Renal cortex interstitium (tissue), 11 donors: Measurements from ENCODE around the gene RNF144A. TPM values are rescaled to one million over a fixed set of nuclear protein-coding genes. Genes with fewer than 3 reads are reported as not detected.
"Not testable (repeated sequence)": the region's sequence is repeated elsewhere in the genome, so short reads cannot be mapped to it uniquely, and the experiment has no call there.

Source experiments
- DNase-seq, 11 donors: peaks; one replicate each; pipeline ENCODE4 v3.0.0-alpha.2; 2013; ENCODE audit warnings: low read depth in 9 of 11, low spot score in 4 of 11; ENCODE audit errors: extremely low read depth in 1 of 11
- polyA plus RNA-seq, 3 donors: library from polyadenylated mRNA; unstranded; fragments of 120-200 nt; gene quantifications; one replicate each; pipeline ENCODE4 v1.2.1, GENCODE V29; 2013; ENCODE audit not compliant: insufficient read length in 3 of 3

RNF144A gene
- polyA plus RNA-seq, 3 donors: 56.8 to 59.5 (median 58.9) TPM

DNA sequence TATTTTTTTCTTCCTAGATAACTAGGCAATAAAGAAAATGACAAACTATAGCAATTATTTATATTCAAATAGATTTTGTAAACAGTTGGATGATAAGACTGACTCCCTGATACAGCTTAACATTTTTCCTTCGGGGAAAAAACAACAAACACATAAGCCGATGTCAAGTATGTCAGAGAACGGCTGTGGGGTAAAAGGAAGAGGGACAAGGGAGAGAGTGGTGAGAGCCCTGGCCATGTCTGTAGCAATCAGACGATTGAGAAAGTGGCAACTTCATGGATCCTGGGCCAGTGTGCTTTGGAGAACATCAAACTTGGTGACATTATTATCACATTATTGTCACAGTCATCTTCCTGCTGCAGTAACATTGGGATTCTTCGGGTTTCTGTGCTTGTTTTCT lies 65.2 kb downstream of the RNF144A start:
- DNase-seq: no peak

DNA sequence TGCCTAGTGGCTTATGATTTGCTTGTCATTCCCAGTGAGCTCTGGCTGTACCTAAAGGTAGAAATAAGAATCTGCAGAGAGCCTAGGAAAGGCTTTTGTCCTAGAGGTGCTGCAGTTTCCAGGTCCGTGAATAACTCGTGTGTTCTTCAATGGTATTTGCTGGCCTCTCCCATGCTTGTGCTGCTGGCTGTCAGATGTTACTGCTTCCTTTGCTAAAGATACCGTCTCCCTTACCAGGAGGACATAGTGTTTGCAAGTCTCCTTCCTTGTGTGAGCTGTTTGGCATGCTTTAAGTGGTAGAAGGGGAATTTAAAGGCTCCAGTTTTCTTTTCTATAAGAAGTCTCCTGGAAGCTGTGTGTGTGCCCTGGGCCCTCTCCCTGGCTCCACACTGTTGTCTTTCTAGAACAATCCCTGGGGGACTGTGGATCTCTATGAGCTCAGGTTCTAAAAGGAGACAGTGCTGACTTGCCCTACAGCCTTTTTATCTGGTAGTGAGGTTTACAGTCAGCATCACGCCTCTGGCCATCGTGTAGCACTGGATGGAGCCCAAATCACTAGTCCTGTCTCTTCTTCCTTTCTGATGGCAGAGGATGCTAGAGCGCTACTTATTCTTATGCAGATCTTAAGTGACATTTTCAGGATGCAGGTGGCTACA lies 65.8 kb downstream of the RNF144A start:
- DNase-seq: no peak

DNA sequence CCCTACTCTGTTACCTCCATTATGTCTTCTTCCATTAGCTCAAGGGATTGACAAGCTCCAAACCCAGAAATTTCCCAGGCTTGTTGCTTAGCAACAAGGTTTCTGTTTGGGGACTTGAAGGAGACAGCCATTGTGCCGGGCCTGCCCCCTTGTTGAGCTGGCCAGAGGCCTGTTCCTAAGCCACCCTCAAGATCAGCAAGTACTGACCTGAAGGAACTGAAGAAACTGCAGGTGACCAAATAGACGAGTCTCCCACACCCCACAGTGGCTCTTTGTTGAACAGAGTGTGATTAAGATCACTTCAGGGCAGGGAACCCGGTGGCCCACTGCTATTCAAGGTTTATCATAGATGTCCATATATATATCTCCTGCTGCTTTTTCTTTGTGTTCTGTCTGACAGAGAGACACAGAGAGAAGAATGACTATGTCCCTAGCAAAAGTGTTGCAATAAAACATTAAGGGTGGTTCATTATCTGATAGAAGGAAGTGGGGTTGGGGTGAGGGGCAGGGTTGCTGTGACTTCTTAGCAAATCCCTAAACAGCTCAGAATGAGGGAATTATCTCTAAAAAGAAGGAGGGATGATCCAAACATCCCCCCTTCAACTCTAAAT lies 69.2 kb downstream of the RNF144A start:
- DNase-seq: no peak

DNA sequence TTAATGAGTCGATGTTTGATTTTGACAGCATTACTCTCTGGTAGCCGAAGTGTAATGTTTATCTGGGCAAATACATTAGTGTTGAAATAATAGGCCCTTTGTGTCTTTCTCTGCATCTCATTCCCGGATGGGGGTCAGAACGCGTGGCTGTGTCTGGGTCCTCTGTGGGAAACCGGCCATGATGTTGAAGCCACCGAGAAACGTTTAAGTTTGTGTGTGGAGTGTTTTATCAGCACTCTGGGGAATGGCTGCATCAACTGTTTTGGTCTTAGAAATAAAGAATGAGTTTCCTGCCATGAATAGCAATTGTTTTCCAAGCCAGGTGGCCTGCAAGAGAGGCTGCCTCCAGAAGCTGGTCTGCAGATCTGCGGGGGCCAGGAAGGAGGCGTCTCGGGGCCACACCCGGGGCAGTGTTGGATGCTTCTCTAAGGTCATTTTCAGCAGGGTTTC lies 69.7 kb downstream of the RNF144A start:
- DNase-seq: no peak

DNA sequence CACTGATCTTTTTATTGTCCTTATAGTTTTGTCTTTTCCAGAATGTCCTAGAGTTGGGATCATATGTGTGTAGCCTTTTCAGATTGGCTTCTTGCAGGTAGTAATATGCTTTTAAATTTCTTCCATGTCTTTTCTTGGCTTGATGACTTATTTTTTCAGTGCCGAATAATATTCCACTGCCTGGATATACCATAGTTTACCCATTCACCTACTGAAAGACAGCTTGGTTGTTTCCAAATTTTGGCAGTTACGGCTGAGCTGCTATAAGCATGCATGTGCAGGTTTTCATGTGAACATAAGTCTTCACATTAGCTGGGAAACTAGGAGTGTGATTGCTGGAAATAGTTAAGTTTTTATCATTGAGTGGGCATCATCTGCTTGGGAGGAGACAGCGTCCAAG lies 73.7 kb downstream of the RNF144A start:
- no peak for DNase-seq

DNA sequence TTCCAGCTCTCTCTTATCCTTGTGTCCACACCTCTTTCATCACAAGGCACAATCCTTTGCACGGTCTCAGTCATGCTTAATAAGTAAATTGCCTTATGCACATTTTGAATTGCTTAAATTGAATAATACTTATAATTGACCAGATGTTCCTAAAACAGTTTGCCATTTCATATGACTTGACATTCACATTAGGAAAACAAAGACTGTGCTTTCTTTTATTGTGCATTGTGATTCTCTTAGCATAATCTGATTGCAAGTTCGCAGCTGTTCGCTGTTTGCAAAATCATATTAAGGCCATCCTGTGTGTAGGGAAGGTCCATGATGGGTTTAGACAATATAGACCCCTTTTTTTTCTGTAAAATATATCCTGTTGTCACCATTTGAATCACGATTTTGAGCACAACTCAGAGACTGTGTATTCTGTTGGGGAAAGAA lies 75.6 kb downstream of the RNF144A start:
- DNase-seq: no peak

DNA sequence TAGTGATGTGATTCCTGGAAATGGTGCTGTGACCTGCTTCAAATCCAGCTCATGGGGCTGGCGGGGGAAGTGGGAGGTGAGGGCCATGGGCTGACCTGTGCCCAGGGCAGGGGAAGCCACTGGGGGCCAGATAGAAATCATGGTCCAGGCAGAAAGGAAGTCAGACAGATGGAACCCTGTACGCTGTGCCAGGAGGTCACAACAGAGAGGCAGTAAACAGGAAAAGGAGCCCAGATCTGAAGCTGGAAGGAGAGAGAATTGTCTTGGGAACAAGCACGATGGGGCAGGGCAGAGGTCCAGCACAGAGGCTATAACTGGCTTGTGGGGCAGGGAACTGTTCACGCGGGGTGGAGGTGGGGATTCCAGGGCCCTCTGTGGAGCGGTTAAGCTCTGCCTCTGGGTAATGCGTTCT lies 76.0 kb downstream of the RNF144A start:
- DNase-seq: no peak

DNA sequence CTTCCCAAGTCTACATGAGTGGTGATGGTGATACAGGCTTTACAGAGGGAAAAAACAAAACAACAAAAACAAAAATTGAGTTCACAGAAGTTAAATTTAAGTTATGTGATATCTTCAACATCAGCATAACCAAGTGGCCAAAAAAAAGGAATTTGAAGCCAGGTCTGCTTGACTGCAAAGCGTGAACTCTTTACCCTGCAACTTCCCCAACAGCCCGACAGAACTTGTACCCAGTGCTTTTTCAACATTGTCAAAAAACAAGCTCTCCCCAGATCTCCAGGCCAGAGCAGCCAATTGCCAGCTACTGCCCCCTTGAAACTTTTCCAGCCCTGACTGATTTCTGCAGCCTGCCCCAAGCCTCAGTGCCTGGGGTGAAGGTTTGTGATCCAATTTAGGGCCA lies 76.7 kb downstream of the RNF144A start:
- no peak for DNase-seq

DNA sequence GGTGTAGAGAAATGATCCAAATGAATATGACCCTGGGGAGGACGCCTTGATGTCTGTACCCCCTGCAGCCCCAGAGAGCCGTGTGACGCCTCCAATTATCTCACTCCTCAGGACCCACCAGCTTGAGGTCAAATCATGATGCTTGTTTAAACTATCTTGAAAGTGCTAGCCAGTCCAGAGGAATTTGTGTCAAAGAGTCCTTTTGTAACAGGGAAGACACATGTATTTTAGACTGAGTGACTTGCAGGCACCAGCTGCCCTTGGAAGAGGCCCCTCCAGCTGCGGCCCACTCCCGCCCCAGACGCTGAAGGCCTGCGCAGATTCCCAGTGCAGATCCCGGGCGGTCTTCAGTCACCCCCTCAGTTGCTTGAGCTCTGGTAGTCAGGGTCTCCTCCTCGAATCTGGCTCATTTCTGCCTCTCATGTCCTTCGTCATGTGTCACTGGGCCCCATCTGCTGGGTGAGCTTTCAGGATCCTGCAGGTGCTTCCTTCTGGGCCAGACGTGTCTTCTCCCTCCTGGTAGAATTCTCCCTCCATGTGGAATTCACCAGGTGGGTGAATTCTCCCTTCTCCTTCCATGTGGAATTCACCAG lies 77.4 kb downstream of the RNF144A start:
- DNase-seq: no peak

DNA sequence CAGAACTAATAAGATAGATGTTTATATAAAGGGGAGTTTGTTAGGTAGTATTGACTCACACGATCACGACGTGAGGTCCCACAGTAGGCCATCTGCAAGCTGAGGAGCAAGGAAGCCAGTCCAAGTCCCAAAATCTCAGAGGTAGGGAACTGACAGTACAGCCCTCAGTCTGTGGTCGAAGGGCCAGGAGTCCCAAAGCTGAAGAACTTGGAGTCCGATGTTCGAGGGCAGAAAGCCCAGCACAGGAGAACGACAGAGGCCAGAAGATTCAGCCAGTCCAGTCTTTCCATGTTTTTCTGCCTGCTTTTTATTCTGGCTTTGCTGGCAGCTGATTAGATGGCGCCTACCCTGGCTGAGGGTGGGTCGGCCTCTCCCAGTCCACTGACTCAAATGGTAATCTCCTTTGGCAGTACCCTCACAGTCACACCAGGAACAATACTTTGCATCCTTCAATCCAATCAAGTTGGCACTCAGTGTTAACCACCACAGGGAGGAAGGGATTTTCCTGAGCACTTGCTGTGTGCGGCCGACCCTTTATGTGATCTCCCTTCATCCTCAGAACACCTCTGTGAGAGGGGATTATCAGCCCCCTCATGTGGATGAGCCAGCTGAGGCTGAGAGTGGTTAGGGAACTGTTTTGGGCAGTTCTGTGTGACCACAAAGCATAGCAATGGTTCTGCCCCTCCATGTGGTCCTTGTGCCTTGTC lies 78.3 kb downstream of the RNF144A start:
- DNase-seq: no peak

DNA sequence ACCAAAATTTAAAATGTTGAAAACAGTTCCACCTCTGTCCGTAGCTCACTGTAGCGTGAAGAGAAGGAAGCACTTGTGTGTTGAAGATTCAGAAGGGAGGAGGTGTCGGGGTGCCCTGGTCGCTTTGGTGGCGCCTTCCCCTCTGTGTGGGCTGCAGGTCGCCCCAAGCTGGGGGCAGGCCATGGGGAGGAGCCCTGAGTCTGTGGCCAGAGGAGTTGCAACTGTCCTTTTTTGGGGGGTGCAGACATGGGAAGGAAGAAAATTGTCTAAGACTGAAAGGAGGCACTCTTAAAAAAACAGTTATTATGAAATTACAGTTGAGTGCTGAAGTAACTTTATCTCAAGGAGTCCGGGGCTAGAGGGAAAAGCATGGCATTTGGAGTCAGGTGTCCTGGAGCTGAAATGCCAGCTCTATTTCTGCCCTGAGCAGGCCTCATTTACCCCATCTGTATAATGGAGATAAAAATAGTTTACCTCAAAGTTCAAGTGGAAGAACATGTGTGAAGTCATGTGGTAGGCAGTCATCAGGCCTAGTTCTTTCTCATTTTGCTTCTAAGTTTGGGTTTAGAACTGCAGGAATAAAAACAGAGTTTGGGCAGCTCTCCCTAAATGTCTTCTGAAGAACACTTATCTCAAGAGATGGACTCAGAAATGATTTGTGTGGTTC lies 82.1 kb downstream of the RNF144A start:
- DNase-seq: no peak

DNA sequence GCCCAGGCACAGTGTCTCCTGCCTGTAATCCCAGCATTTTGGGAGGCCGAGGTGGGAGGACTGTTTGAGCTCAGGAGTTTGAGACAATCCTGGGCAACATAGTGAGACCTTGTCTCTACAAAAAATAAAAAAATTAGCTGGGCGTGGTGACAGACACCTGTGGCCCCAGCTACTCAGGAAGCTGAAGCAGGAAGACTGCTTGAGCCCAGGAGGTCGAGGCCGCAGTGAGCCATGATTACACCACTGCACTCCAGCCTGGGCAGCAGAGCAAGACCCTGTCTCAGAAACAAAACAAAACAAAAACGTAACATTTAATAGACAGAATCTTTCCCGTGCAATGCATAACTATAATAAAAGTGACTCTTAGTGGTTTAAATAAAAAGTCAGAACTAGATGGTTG lies 84.2 kb downstream of the RNF144A start:
- DNase-seq: not testable (repeated sequence)

DNA sequence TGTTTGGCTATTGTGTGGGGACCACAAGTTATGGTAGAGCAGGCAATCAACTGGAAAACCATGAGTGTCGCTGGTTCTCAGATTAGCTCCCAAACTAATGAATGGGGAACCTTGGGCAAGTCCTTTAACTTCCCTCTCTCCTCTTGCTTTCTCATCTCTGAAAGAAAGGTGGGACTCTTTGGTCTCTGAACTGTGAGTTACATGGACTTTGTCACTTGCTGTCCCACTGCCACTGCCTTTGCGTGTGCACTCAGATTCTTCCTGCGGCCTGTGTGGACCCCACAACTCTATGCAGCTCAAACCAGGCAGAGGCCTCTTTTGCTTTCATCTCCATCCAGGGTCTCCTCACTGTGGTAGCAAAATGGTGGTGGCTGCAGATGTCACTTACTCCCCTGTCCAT lies 86.7 kb downstream of the RNF144A start:
- no peak for DNase-seq

DNA sequence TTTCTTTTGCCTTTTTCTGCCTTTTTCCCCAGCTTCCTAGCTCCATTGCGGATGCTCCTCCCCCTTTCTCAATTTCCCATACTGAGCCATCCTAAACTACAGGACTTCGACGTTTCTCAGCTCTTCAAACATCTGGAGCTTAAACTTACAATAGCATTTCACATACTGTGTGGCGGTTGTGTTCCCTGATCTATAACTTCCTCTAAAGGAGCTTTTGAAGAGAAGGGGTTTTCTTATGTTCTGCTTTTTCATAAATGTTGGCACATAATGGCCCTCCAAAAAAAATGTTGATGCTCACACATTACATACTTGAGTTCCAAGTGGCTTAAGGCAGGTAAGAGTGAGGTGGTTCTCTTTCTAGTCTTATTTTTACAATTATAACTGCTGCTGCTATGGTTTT lies 87.4 kb downstream of the RNF144A start:
- no peak for DNase-seq

DNA sequence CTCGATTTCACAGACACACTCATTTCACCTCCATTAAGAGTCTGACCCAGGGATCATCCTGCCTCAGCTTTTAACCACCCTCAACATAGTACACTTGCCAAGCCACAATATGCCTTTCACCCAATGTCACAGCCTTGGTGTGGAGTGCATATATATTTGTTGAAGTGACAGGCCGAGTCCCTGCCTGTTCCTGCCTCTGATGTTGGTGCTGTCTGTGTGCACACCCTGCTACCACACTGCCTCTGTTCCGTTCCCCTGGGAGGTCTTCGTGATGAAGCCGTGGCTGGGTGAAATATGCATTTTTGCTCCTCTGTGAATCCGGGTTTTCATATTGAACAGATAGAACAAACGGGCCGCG lies 90.3 kb downstream of the RNF144A start:
- no peak for DNase-seq

DNA sequence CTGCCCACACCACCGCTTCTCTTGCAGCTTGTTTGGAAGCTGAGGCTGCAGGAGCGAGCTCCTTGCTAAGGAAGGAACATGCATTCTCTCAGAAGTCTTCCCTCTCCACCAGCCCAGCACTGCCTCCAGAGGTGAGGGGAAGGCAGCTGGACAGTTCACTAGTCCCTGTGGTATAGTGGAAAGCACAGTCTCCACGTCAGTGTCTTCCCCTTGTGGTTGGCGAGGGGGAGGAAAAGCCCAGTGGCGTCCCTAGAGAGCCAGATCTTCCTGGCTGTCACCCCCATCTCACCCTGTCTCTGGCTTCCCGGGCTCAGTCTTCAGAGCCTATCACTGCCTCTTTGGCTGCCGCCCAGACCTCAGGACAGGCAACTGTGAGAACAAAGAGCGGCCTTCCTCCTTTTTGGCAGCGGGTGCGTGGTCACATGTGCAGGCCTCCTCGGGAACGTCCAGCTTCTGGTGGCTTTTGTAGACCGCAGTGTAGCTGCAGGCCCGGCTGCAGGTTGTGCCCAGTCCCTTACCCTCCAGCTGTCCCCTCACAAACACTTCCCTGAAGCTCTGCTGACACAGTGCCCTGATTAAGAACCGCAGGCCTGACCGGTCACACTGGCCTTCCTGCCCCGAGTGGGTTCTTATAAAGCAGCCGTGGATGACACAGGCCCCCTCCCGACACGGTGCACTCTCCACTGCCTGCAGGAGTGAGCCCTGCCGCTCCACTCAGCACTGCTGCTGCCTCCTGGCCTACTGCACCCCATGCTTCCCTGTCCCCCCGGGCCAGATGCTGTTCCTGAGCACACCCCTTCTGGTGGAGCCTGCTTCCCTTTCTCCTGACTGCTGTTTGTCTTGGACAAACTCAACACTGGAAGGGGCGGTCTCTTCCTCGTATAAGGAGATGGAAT lies 90.9 kb downstream of the RNF144A start:
- no peak for DNase-seq

DNA sequence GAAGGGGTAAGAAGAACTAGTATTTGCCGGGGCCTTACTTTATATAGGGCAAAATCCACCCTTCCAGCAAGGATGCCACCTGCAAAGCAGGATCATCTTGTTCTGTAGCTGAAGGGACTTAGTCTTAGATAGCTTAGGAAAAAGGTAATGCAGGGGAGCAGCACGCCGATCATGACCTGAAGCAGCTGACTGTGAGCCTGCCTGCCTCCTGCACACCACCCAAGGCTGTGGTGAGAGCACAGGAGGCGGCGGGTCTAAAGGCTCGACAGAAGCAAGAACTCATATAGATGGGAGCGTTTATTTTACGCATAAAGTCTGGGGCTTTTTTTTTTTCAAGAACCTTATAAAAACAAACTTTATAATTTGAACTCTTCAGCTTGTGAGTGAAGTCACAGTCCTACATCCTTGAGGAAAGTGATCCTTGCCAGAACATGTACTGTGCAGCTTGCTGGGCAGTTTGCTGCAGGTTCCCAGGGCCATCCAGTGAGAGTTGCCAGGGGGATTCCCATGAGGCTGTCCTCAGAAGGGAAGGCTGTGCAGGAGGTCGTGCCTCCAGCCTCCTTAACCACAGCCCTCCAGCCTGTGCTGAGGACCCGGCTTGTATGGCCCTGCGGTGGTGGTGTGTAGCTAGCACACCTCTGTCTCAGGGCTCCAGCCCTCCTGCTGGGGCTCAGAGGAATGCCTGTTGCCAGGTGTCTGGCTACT lies 92.1 kb downstream of the RNF144A start:
- no peak for DNase-seq

DNA sequence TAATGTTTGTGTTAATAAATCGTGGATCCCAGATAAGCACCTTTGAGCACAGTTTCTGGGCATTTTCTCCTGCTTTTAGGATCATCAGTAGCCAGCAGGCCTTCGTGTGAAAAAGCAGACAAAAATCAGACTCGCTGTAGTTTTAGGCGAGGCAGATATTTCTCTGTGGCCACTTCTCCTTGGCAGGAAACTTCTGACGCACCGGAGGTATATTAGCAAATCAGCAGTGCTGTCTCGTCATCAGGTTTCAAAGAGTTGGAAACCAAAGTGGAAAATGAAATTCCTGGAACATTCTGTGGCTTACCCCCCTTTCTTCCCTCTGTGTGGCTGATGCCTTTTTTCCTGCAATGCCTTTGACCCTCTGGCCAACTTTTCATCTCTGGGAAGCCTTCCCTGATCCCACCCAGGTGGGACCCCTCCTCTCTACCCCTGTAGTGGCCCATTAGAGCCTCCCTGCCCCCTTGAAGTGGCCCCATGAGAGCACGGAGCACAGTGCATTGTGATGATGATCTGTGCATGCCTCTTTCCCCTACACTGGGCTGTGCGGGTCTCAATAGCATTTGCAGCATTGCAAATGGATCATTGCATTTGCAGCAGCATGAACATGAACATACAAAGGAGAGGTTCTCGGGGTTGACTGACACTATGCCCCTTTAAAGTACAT lies 93.3 kb downstream of the RNF144A start:
- no peak for DNase-seq
